ENCODE data around the gene OLFM1.
"Not testable (repeated sequence)": the region's sequence is repeated elsewhere in the genome, so short reads cannot be mapped to it uniquely, and the experiment has no call there.

The OLFM1 gene

GRCh38 chr9:135134268-135135022 is 47.0 kb downstream of the OLFM1 start:
- DNase-seq (ENCODE audit: low spot score), result no peak

GRCh38 chr9:135135171-135135928 is 47.9 kb downstream of the OLFM1 start:
- DNase-seq (ENCODE audit: low spot score), result no peak

- no peak for DNase-seq (ENCODE audit: low spot score)
Observed at GRCh38 chr9:135135929-135136315, 48.5 kb downstream of the OLFM1 start.

GRCh38 chr9:135136481-135136880 is 49.0 kb downstream of the OLFM1 start:
- no peak for DNase-seq (ENCODE audit: low spot score)

- peak; percentile 45 for DNase-seq (ENCODE audit: low spot score)
Observed at GRCh38 chr9:135136991-135137832, 49.7 kb downstream of the OLFM1 start.

GRCh38 chr9:135138078-135138855 is 50.8 kb downstream of the OLFM1 start:
- no peak for DNase-seq (ENCODE audit: low spot score)

- no peak for DNase-seq (ENCODE audit: low spot score)
Observed at GRCh38 chr9:135139366-135139959, 52.0 kb downstream of the OLFM1 start.

- DNase-seq (ENCODE audit: low spot score), result no peak
Observed at GRCh38 chr9:135141183-135141774, 53.8 kb downstream of the OLFM1 start.

GRCh38 chr9:135144581-135145170 is 57.2 kb downstream of the OLFM1 start:
- DNase-seq (ENCODE audit: low spot score), result no peak

- DNase-seq (ENCODE audit: low spot score), result no peak
Observed at GRCh38 chr9:135145312-135145711, 57.8 kb downstream of the OLFM1 start.

- DNase-seq (ENCODE audit: low spot score), result no peak
Observed at GRCh38 chr9:135146241-135146640, 58.8 kb downstream of the OLFM1 start.

- DNase-seq (ENCODE audit: low spot score), result no peak
Observed at GRCh38 chr9:135146766-135147473, 59.5 kb downstream of the OLFM1 start.

- no peak for DNase-seq (ENCODE audit: low spot score)
Observed at GRCh38 chr9:135147474-135147805, 60.0 kb downstream of the OLFM1 start.

GRCh38 chr9:135147938-135148337 is 60.5 kb downstream of the OLFM1 start:
- DNase-seq (ENCODE audit: low spot score), result no peak

- no peak for DNase-seq (ENCODE audit: low spot score)
Observed at GRCh38 chr9:135148386-135148785, 60.9 kb downstream of the OLFM1 start.

GRCh38 chr9:135149901-135150300 is 62.4 kb downstream of the OLFM1 start:
- DNase-seq (ENCODE audit: low spot score), result not testable (repeated sequence)

- DNase-seq (ENCODE audit: low spot score), result no peak
Observed at GRCh38 chr9:135150981-135151380, 63.5 kb downstream of the OLFM1 start.

GRCh38 chr9:135151757-135152613 is 64.5 kb downstream of the OLFM1 start:
- no peak for DNase-seq (ENCODE audit: low spot score)

Measured in pons (tissue), 1 donor.